HG03575 (cell line): ENCODE measurements around the gene EIF1.
"Not testable (repeated sequence)": the region's sequence is repeated elsewhere in the genome, so short reads cannot be mapped to it uniquely, and the experiment has no call there.

Source experiments
- ATAC-seq: cut with Tn5 transposase; IDR thresholded peaks from one replicate; pipeline ENCODE4 v1.9.1; 2021; ENCODE audit not compliant: unreplicated experiment, insufficient number of reproducible peaks, low FRiP score; ENCODE audit errors: extremely low read depth

The EIF1 gene

DNA sequence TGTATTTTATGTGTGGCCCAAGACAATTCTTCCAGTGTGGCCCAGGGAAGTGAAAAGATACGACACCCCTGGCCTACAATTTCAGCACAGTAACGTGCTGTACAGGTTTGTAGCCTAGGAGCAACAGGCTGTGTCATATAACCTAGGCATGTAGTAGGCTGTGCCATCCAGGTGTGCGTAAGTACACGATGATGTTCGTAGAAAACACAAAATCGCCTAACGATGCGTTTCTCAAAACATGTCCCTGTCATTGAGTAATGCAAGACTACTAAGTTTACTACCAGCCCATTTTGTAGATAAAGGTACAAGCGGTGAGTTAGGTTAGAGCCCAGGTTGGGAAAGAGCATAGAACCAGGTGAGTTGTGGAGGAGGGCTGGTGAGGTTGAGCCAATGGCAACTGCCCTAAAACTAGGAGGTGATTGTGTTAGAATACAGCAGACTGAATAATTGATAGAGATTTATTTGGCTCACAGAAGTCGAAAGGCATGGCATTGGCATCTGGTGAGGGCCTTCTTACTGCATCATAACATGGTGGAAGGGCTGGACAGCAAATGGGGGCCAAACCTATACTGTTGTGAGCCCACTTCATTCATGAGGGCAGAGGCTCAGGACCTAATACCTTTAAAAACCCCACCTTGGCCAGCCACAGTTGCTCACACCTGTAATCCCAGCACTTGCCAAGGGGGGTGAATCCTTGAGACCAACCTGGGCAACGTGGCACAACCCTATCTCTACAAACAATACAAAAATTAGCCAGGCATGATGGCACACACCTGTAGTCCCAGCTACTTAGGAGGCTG, 4.2 kb downstream of the EIF1 start:
- no peak for ATAC-seq

DNA sequence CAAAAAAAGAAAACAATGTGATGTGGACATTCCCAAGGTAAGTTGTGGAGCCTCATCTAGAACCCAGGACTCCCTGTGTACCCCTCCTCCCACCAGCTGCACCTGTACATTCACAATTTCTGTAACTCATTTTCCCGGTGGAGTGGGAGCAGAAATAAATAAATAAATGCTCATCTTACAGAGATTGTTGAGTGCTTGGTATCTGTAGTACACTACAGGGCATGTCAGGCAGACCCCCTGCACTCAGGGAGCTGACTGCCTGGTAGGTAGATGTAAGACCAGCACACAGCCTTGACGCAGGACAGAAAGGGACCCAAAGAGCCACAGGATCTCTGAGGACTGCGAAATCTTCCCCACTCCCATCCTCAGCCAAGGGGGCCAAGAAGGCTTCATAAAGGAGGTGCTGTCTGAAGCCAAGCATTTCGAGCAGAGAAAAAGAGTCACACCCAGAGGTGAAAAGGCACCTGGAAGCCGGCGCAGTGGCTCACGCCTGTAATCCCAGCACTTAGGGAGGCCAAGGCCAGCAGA, 6.5 kb downstream of the EIF1 start:
- no peak for ATAC-seq

GRCh38 chr17:41695954-41696757, 7.5 kb downstream of the EIF1 start:
- no peak for ATAC-seq

DNA sequence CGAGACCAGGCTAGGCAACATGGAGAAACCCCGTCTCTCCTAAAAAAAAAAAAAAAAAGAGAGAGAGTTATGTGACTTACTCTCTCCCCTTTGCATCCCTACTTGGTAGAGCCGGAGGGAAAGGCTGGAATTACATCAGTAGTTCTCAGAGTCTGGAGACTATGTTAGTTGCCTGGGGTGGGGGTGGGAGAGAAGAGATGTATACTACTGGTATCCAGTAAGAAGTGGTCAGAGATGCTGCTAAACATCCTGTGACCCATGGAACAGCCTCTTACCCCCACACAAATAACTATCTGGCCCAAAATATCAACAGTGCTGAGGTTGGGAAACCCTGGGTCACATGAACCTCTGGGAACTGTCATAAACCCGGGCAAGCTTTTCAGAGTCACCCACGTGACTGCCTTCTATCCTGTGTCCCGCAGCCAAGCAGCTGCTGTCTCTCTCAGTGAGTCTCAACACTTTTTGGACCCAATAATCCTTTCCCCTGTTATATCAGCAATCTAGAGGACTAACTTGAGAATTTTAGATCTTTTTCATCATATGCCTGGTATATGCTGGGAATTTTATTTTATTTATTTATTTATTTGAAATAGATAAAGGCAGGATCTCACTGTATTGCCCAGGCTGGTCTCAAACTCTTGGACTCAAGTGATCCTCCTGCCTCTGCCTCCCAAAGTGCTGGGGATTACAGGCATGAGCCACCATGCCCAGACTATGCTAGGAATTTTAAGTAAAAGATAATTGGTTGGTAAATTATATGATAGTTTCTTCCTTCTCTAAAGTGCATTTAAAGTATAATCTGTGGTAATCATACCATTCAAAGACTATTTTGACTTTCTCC, 8.7 kb downstream of the EIF1 start:
- no peak for ATAC-seq

DNA sequence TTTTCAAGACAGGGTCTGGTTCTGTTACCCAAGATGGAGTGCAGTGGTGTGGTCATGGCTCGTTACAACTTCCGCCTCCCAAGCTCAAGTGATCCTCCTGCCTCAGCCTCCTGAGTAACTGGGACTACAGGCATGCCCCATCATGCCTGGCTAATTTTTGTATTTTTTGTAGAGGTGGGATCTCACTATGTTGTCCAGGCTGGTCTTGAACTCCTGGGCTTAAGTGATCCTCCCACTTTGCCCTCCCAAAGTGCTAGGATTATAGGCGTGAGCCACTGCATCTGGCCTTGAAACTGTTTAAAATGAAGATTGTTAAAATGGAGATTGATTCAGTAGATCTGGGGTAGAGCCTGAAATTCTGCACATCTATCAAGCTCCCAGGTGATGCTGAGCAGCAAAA, 12.2 kb downstream of the EIF1 start:
- not testable (repeated sequence) for ATAC-seq

GRCh38 chr17:41702712-41703111, 14.0 kb downstream of the EIF1 start:
- ATAC-seq: no peak

GRCh38 chr17:41705271-41705991, 16.7 kb downstream of the EIF1 start:
- no peak for ATAC-seq

DNA sequence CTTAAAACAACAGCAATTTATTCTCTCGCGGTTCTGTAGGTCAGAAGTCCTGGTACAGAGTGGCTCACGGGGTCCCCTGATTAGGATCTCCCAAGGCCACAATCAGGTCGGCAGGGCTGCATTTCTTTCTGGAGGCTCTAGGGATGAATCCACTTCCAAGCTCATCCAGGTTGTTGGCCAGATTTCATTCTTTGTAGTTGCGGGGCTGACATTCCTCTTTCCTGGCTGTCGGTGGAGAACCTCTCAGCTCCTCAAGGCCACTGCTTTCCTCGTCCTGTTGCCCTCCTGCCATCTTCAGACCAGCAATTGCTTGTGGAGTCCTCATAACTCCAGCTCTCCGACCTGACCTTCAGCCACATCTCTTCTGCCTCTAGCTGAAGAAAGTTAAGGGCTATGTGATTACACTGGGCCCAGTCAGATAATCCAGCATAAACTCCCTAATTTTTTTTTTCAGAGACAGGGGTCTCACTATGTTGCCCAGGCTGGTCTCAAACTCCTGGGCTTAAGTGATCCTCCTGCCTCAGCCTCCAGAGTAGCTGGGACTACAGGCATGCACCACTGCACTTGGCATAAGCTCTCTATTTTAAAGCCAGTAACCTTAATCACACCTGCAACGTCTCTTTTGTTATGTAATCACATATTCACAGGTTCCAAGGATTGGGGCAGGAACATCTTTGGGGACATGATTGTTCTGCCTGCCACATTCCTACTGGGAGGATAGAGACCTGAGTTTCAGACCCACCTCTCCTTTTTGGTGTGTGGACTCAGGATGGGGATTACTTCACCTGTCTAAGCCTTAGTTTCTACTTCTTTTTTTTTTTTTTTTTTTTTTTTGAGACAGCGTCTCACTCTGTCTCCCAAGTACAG, 19.4 kb downstream of the EIF1 start:
- no peak for ATAC-seq

DNA sequence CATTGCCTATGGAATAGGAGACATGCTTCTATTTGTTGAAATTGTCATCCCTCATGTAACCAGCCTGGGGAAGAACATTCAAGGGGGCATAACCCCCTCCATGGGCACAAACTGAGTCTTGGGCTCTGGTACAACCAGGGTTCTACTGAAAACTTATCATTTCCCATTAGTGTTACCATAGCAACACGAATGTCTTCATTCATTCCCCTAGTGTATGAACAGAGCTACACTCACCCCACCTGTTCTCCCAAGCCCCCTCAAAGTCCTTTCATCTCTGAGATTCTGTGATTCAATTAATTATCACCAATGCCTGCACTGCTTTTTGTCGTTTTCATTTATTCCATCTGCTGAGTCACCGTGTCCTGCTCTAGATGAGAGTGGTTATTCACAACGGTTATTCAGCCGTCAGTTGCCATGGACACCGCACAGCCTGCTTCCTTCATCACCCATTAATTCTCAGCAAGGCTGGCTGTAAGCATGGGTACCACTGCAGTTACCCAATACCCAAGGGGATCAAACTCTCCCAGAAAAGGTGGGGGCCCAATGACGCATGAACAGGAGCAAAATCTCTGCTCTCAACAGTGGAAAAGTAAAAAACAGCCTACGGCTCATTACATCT, 21.9 kb downstream of the EIF1 start:
- no peak for ATAC-seq

- ATAC-seq: no peak
Observed at GRCh38 chr17:41711669-41712400, 23.1 kb downstream of the EIF1 start, which contains the start of gene GAST. Gene GAST (plus strand): TSS chr17:41712331. CDS start chr17:41715437, 3,106 bp downstream.

DNA sequence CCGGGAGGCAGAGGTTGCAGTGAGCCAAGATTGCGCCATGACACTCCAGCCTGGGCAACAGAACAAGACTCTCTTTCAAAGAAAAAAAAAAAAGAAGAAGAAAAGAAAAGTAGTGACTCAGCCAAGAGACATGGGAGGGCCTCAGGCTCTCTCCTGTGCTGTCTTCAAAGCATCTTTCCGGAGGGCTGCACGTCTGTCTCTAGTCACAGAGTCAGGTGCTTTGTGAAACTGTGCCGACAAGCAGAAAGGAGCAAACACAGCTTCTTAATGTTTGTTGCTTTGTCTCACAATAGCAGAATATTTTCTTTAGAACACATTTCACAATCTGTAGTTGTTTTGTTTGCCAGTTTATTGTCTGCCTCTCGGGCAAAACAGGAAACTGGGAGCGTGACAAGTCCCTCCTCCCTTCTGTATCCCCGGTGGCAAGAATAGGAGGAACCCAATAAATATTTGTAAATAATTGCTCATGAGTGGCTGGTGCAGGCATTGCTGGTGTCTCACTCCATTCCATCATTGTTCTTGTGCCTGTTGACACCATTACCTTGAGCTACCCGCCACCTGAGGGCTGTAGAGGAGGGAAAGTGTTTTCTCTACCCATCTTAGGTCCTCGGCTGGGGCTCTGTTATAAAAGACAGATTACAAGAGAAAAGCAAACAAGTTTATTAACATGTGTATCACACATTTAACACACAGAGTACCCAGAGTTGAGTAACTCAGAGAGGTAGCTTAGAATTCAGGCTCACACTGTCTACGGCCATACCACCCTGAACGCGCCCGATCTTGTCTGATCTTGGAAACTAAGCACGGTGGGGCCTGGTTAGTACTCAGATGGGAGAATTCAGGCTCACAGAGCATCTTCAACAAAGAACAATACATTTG, 29.0 kb downstream of the EIF1 start:
- no peak for ATAC-seq

- no peak for ATAC-seq
Observed at GRCh38 chr17:41718287-41718645, 29.6 kb downstream of the EIF1 start.

DNA sequence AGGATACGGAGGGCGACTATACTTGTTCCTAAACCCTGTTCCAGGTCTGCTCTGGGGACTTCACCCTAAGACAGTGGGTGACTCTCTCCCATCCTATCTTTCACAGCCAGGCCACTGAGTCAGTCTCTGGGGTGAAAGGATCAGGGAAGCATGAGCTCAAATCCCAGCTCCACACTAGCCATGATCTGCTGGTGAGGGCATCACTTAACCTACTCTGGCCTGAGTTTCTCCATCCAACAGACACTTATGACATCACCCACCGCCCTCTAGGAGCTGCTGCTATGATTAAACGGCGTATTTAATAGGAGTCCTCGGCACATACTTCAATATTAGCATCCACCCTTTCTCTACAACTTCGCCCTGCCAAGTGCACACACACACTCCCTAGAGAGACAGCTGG, 33.5 kb downstream of the EIF1 start:
- ATAC-seq: no peak

GRCh38 chr17:41723801-41724475, 35.3 kb downstream of the EIF1 start:
- ATAC-seq: no peak

- ATAC-seq: no peak
Observed at GRCh38 chr17:41724476-41725050, 35.9 kb downstream of the EIF1 start.
